K562 (cell line): ENCODE results near the gene VPS18. TPM values are rescaled to one million over a fixed set of nuclear protein-coding genes. Genes with fewer than 3 reads are reported as not detected.

Experiments used
- ATAC-seq: fragments of 200-7000 bp; cut with Tn5 transposase; 3 replicates; pipeline ENCODE4 v1.9.1; 2020; ENCODE audit warnings: moderate library complexity
- BruUV-seq: library from RNA; stranded (reverse); fragments of 400-500 nt; replicated peaks from 2 replicates; lab custom pipeline; 2021; lab: Mats Ljungman, UMichigan
- CTCF ChIA-PET: fragments of 300-600 bp; formaldehyde crosslinking; extraction: SDS; loops from one replicate; lab custom pipeline; 2021; ENCODE audit warnings: low intra/inter-chr PET ratio; lab: Yijun Ruan, JAX
- POLR2A ChIA-PET: fragments of 300-600, 350-650 bp; sonication (Branson Sonifier 250); formaldehyde crosslinking; extraction: SDS; loops from one replicate; lab custom pipeline; 2021; ENCODE audit warnings: antibody characterized with exemption, inconsistent platforms; lab: Yijun Ruan, JAX
- DNase-seq, 4 experiments: peaks; one replicate each; pipeline versions ENCODE4 v3.0.0 to v3.0.0-alpha.2; 2011 to 2018; ENCODE audit warnings: low spot score in 3 of 4, mixed read lengths in 3 of 4; ENCODE audit errors: extremely low read depth in 1 of 4
- FAIRE-seq: peaks from 2 replicates; lab custom pipeline; 2011; peaks lifted over from hg19 to GRCh38; lab: Jason Lieb, UNC
- H2AFZ ChIP-seq: 2 replicates; pipeline ENCODE4 v1.6.0; 2011; ENCODE audit warnings: low read depth, low read length, control low read depth, inconsistent platforms
- H3K27ac ChIP-seq: fragments of 200-600 bp; 3 replicates; pipeline ENCODE4 v1.8.0; 2011; ENCODE audit warnings: low read depth, mild to moderate bottlenecking, control low read depth, inconsistent platforms, low read length, moderate library complexity, mixed read lengths; ENCODE audit errors: extremely low read depth
- H3K27me3 ChIP-seq, 2 experiments: fragments of 300-600 bp in 1 of 2; 2 replicates in 1 of 2; 3 replicates in 1 of 2; pipeline versions ENCODE4 v1.6.0 to v1.8.0; 2011; ENCODE audit warnings: inconsistent platforms in 2 of 2, low read length in 2 of 2, mild to moderate bottlenecking in 1 of 2, mixed read lengths in 1 of 2, moderate library complexity in 1 of 2; ENCODE audit not compliant: control insufficient read depth in 2 of 2, insufficient read depth in 2 of 2
- H3K36me3 ChIP-seq: fragments of 300-600 bp; 3 replicates; pipeline ENCODE4 v1.8.0; 2011; ENCODE audit warnings: mild to moderate bottlenecking, low read length, inconsistent platforms; ENCODE audit not compliant: control insufficient read depth, insufficient read depth
- H3K4me1 ChIP-seq, 2 experiments: fragments of 200-600 bp in 1 of 2; replicated peaks in 1 of 2; 2 replicates in 1 of 2; 3 replicates in 1 of 2; pipeline versions ENCODE4 v1.5.1 to v1.8.0; 2011; ENCODE audit warnings: inconsistent platforms in 2 of 2, low read length in 2 of 2, mild to moderate bottlenecking in 1 of 2, mixed read lengths in 1 of 2, moderate library complexity in 1 of 2; ENCODE audit not compliant: control insufficient read depth in 2 of 2, insufficient read depth in 2 of 2
- H3K4me2 ChIP-seq: 2 replicates; pipeline ENCODE4 v1.6.1; 2011; ENCODE audit warnings: low read length, control low read depth, inconsistent platforms, mixed read lengths; ENCODE audit not compliant: insufficient read depth
- H3K4me3 ChIP-seq: fragments of 200-600 bp; sonication (generic), shearing (Covaris generic); 2 replicates; pipeline ENCODE4 v1.5.1; 2016; ENCODE audit warnings: control low read depth, inconsistent platforms
- H3K79me2 ChIP-seq: fragments of 200-600 bp; 3 replicates; pipeline ENCODE4 v1.8.0; 2011; ENCODE audit warnings: low read length, inconsistent platforms; ENCODE audit not compliant: control insufficient read depth, insufficient read depth
- H3K9ac ChIP-seq, 2 experiments: 2 replicates each; pipeline versions ENCODE4 v1.6.0 to v1.6.1; 2011; ENCODE audit warnings: low read depth in 2 of 2, low read length in 2 of 2, control low read depth in 1 of 2, inconsistent platforms in 1 of 2, mild to moderate bottlenecking in 1 of 2, mixed read lengths in 1 of 2; ENCODE audit not compliant: insufficient read depth in 1 of 2
- H3K9me1 ChIP-seq: one replicate; pipeline ENCODE4 v1.6.0; 2011; ENCODE audit warnings: inconsistent platforms, mild to moderate bottlenecking, low read length, moderate library complexity; ENCODE audit not compliant: control insufficient read depth, insufficient read depth
- H3K9me3 ChIP-seq: replicated peaks from 2 replicates; pipeline ENCODE4 v1.5.1; 2011; ENCODE audit warnings: low read depth, low read length, inconsistent platforms; ENCODE audit not compliant: control insufficient read depth, insufficient read depth
- H4K20me1 ChIP-seq: replicated peaks from 2 replicates; pipeline ENCODE4 v1.6.1; 2011; ENCODE audit warnings: low read length, inconsistent platforms, mixed read lengths; ENCODE audit not compliant: control insufficient read depth, insufficient read depth
- CBX8 ChIP-seq: fragments of 200-600 bp; sonication (generic); IDR thresholded peaks from 2 replicates; pipeline ENCODE4 v1.6.1; 2012; ENCODE audit warnings: borderline replicate concordance, mixed run types, low read depth, mild to moderate bottlenecking, moderate library complexity, mixed read lengths, low read length, control low read depth, inconsistent platforms; ENCODE audit not compliant: poor library complexity, severe bottlenecking; ENCODE audit errors: extremely low read depth
- CHCHD3 ChIP-seq: fragments of 250-450 bp; sonication (Bioruptor Pico); IDR thresholded peaks from 2 replicates; pipeline ENCODE4 v2.1.2; 2022; ENCODE audit warnings: mild to moderate bottlenecking
- GTF2A2 ChIP-seq: IDR thresholded peaks from 2 replicates; pipeline ENCODE4 v1.6.1; 2016; ENCODE audit warnings: mild to moderate bottlenecking, missing genetic modification characterization, missing compliant biosample characterization
- ZNF282 ChIP-seq: sonication (generic); formaldehyde crosslinking; IDR thresholded peaks from 2 replicates; pipeline ENCODE4 v1.8.1; 2023; ENCODE audit warnings: missing genetic modification reagents
- ZNF311 ChIP-seq: fragments of 250-450 bp; sonication (Bioruptor Pico); IDR thresholded peaks from 2 replicates; pipeline ENCODE4 v1.4.0; 2020; ENCODE audit warnings: mild to moderate bottlenecking, moderate library complexity
- ZNF79 ChIP-seq: fragments of 250-450 bp; sonication (Bioruptor Pico); IDR thresholded peaks from 2 replicates; pipeline ENCODE4 v1.4.0; 2020; ENCODE audit warnings: low read depth, mild to moderate bottlenecking, moderate library complexity
- WGBS: fragments of 100-300 bp; shearing (Covaris generic); methylation state at CpG from one replicate; pipeline ENCODE4 v1.1.6; 2016; ENCODE audit warnings: low coverage, mixed read lengths; ENCODE audit not compliant: insufficient coverage; ENCODE audit errors: missing lambda C conversion rate; 5-methylcytosine and 5-hydroxymethylcytosine counted together
- in situ Hi-C: fragments of 300-500 bp; cut with MboI; formaldehyde crosslinking; loops from 4 replicates; pipeline ENCODE4 v1.15.0; 2018; ENCODE audit warnings: inconsistent platforms, mixed read lengths
- intact Hi-C: fragments of 100-400 bp; cut with micrococcal nuclease; formaldehyde crosslinking; loops from 2 replicates; pipeline ENCODE4 v1.14.2; 2022
- polyA plus RNA-seq, 8 experiments: library from polyadenylated mRNA; depleted of rRNA in 4 of 8; stranded (reverse) in 5 of 8; unstranded in 3 of 8; fragments of >200 nt; fragmentation: Nextera tagmentation in 2 of 8; fragmentation: Illumina TruSeq in 1 of 8; extraction: Ambion mirVana in 2 of 8; extraction: Trizol in 1 of 8; gene quantifications; 2 replicates each; pipeline versions ENCODE4 v1.2.1 to v1.2.3, GENCODE V29; 2011 to 2014; ENCODE audit warnings: inconsistent platforms in 1 of 8, missing spikeins in 1 of 8
- total RNA-seq, 7 experiments: library from RNA; depleted of rRNA in 6 of 7; stranded (reverse); fragments of >200 nt in 6 of 7; fragmentation: Illumina TruSeq in 2 of 7; extraction: Trizol in 2 of 7; gene quantifications; 2 replicates each; pipeline versions ENCODE4 v1.2.1 to v1.2.3, GENCODE V29; 2011 to 2021; ENCODE audit warnings: low replicate concordance in 1 of 7
- TF ChIP-seq, protein P1 (sequence below): fragments of 450-650 bp; IDR thresholded peaks from 2 replicates; pipeline ENCODE4 v1.6.1; 2017; ENCODE audit warnings: antibody characterized with exemption, mild to moderate bottlenecking
- TF ChIP-seq, protein P2 (sequence below): conservative IDR thresholded peaks from 2 replicates; pipeline ENCODE4 v1.6.1; 2011; ENCODE audit warnings: low read depth, mild to moderate bottlenecking, low read length; ENCODE audit not compliant: control insufficient read depth

VPS18 gene
- total and polyA plus RNA-seq, 9 of the 15 experiments (the other 6 are each of a cell fraction or from before 2014, with no cell fraction given), result 0.73 to 19.9 (median 8.5) TPM

DNA sequence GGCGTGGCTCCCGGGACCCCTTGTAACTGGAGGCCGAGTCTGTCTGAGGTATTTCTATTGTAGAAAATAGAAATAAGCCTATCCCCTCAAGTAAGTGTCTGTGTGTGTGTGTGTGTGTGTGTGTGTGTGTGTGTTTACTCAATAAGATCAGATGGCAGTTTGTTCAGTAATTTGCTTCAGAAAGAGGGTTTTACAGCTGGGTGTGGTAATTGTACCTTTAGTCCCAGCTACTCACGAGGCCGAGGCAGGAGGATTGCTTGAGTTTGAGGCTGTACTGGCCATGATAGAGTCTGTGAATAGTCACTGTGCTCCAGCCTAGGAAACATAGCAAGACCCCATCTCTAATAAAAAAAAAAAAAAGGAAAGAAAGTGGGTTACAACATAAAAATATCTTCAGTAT, 41.7 kb upstream of the VPS18 start:
- TF ChIP-seq ZNF282 (CRISPR knock-in tag), result no peak
- TF ChIP-seq, all 486 proteins: peak for 0
- no peak overlapping the region for H2AFZ ChIP-seq
- FAIRE-seq, result no peak
- DNase-seq, result no peak
- no peak overlapping the region for H3K9ac ChIP-seq
- H4K20me1 ChIP-seq, result no peaks in the 10 kb centered on the region
- no peaks in the 10 kb centered on the region for H3K79me2 ChIP-seq
- H3K4me2 ChIP-seq, result no peak overlapping the region
- H3K9me1 ChIP-seq, result no peaks in the 10 kb centered on the region
- ChIA-PET POLR2A (no interaction called here), CTCF (no interaction called here)
- BruUV-seq, result no TSS peak
- no peak overlapping the region for H3K4me3 ChIP-seq
- in situ Hi-C loops (no loop called here), intact Hi-C loops (loop anchor here (10.0 kb wide), 1 partner anchor 178 kb away; no protein-coding TSS in a partner anchor)
- H3K27me3 ChIP-seq, result no peaks in the 10 kb centered on the region; a peak in 1 of 5 replicates
- no peak for ATAC-seq
- H3K4me1 ChIP-seq, result peaks cover 12 to 21% of the 10 kb centered on the region in 2 experiments
- no peaks in the 10 kb centered on the region for H3K36me3 ChIP-seq
- 77% methylated on average over 5 of the region's 5 CpGs for WGBS
- no peaks in the 10 kb centered on the region for H3K9me3 ChIP-seq
- no peak overlapping the region for H3K27ac ChIP-seq

DNA sequence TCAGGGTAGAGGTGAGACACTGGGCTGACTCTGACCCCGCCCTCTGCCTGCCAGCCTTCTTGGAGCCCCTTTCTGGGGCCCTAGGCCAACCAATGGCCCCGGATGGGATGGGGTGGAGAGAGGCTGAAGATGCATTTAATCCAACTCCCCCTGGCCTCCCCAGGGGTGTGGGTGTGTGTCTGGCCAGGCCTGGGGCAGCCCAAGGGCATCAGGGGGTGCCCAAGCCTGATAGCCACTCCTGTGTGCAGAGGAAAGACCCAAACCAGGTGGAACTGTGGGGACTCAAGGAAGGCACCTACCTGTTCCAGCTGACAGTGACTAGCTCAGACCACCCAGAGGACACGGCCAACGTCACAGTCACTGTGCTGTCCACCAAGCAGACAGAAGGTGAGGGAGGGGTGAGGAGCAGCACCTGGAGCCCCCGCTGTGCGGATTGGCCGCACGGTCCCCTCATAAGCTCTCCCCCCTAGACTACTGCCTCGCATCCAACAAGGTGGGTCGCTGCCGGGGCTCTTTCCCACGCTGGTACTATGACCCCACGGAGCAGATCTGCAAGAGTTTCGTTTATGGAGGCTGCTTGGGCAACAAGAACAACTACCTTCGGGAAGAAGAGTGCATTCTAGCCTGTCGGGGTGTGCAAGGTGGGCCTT, 40.9 kb upstream of the VPS18 start:
- 62% methylated on average over 15 of the region's 16 CpGs for WGBS
- no peaks in the 10 kb centered on the region for H3K9me1 ChIP-seq
- H4K20me1 ChIP-seq, result no peaks in the 10 kb centered on the region
- H3K79me2 ChIP-seq, result no peaks in the 10 kb centered on the region
- no peaks in the 10 kb centered on the region for H3K9me3 ChIP-seq
- no peak overlapping the region for H2AFZ ChIP-seq
- no peak overlapping the region for H3K27ac ChIP-seq
- intact Hi-C loops (loop anchor here (10.0 kb wide), 1 partner anchor 179 kb away; no protein-coding TSS in a partner anchor), in situ Hi-C loops (no loop called here)
- BruUV-seq, result no TSS peak
- peaks cover 8 to 20% of the 10 kb centered on the region in 2 experiments; a peak in 4 of 5 replicates for H3K4me1 ChIP-seq
- no peak overlapping the region for H3K4me3 ChIP-seq
- CTCF ChIA-PET, result no interaction called here
- H3K27me3 ChIP-seq, result no peaks in the 10 kb centered on the region; a peak in 1 of 5 replicates
- DNase-seq (no peak), FAIRE-seq (no peak), ATAC-seq (no peak)
- H3K4me2 ChIP-seq, result no peak overlapping the region
- POLR2A ChIA-PET, result no interaction called here
- H3K9ac ChIP-seq, result peak overlapping the region in 1 of 2 experiments; percentile 72; a peak in 2 of 4 replicates
- TF ChIP-seq CBX8 (no peak), GTF2A2 (tag) (no peak), ZNF311 (CRISPR knock-in tag) (no peak), CHCHD3 (no peak), ZNF79 (CRISPR knock-in tag) (no peak)
- TF ChIP-seq, protein P1, sequence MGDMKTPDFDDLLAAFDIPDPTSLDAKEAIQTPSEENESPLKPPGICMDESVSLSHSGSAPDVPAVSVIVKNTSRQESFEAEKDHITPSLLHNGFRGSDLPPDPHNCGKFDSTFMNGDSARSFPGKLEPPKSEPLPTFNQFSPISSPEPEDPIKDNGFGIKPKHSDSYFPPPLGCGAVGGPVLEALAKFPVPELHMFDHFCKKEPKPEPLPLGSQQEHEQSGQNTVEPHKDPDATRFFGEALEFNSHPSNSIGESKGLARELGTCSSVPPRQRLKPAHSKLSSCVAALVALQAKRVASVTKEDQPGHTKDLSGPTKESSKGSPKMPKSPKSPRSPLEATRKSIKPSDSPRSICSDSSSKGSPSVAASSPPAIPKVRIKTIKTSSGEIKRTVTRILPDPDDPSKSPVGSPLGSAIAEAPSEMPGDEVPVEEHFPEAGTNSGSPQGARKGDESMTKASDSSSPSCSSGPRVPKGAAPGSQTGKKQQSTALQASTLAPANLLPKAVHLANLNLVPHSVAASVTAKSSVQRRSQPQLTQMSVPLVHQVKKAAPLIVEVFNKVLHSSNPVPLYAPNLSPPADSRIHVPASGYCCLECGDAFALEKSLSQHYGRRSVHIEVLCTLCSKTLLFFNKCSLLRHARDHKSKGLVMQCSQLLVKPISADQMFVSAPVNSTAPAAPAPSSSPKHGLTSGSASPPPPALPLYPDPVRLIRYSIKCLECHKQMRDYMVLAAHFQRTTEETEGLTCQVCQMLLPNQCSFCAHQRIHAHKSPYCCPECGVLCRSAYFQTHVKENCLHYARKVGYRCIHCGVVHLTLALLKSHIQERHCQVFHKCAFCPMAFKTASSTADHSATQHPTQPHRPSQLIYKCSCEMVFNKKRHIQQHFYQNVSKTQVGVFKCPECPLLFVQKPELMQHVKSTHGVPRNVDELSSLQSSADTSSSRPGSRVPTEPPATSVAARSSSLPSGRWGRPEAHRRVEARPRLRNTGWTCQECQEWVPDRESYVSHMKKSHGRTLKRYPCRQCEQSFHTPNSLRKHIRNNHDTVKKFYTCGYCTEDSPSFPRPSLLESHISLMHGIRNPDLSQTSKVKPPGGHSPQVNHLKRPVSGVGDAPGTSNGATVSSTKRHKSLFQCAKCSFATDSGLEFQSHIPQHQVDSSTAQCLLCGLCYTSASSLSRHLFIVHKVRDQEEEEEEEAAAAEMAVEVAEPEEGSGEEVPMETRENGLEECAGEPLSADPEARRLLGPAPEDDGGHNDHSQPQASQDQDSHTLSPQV, result no peak
- TF ChIP-seq, protein P2, sequence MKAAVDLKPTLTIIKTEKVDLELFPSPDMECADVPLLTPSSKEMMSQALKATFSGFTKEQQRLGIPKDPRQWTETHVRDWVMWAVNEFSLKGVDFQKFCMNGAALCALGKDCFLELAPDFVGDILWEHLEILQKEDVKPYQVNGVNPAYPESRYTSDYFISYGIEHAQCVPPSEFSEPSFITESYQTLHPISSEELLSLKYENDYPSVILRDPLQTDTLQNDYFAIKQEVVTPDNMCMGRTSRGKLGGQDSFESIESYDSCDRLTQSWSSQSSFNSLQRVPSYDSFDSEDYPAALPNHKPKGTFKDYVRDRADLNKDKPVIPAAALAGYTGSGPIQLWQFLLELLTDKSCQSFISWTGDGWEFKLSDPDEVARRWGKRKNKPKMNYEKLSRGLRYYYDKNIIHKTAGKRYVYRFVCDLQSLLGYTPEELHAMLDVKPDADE, result no peak
- no peaks in the 10 kb centered on the region for H3K36me3 ChIP-seq
